WI38 (cell line): ENCODE measurements around the gene SLC4A4.
"Not testable (repeated sequence)": the region's sequence is repeated elsewhere in the genome, so short reads cannot be mapped to it uniquely, and the experiment has no call there.

Experiments used
- H3K4me3 ChIP-seq: 2 replicates; pipeline ENCODE4 v1.5.1; 2011; ENCODE audit warnings: low read depth, mild to moderate bottlenecking, control low read depth, low read length
- TF ChIP-seq, protein P1 (sequence below): IDR thresholded peaks from 2 replicates; pipeline ENCODE4 v1.5.1; 2012; ENCODE audit warnings: low read depth, mild to moderate bottlenecking, control low read depth, low read length

The SLC4A4 gene

DNA sequence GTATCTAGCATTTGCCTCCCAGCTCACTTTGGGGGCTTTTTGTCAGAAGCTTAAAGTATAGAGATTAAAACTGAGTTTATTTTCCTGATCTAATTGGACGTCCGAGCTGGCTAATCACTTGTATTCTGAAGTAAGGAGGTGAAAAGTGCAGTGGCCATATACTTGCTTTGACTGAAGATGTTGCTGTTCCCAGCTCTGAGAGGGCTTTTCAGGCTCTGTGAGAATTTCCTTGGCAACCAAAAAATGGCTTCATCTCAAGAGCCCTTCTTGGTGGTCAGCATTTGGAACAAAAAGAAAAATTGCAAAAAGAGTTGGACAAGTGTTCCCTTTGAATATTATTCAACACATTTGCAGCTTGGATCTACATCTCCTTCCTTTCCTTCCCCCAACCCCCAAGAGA, 67.0 kb downstream of the SLC4A4 start:
- TF ChIP-seq, protein P1, sequence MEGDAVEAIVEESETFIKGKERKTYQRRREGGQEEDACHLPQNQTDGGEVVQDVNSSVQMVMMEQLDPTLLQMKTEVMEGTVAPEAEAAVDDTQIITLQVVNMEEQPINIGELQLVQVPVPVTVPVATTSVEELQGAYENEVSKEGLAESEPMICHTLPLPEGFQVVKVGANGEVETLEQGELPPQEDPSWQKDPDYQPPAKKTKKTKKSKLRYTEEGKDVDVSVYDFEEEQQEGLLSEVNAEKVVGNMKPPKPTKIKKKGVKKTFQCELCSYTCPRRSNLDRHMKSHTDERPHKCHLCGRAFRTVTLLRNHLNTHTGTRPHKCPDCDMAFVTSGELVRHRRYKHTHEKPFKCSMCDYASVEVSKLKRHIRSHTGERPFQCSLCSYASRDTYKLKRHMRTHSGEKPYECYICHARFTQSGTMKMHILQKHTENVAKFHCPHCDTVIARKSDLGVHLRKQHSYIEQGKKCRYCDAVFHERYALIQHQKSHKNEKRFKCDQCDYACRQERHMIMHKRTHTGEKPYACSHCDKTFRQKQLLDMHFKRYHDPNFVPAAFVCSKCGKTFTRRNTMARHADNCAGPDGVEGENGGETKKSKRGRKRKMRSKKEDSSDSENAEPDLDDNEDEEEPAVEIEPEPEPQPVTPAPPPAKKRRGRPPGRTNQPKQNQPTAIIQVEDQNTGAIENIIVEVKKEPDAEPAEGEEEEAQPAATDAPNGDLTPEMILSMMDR: no peak
- no peak overlapping the region for H3K4me3 ChIP-seq

DNA sequence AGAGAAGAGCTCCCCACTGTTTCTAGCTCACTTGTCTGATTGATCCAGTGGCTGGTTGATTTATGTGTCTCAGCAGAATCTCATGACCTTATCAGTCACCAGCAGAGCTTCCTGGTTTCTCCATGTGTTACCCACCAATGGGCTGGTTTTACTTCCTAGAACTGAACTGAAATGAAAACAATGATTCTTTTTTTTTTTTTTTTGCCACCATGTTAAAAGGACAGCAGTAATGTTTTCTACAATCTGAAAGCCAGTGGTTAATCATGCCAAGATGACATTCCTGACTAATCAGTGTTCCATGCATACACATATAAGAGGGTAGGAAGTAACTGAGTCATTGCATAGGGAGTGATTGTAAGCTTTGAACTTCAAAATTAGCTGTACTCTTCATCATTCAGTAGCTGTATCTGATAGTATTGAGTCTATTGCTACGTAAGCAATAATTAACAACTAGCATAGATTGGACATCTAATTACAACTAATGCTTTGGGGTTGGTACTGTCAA, 67.7 kb downstream of the SLC4A4 start:
- TF ChIP-seq, protein P1: no peak

DNA sequence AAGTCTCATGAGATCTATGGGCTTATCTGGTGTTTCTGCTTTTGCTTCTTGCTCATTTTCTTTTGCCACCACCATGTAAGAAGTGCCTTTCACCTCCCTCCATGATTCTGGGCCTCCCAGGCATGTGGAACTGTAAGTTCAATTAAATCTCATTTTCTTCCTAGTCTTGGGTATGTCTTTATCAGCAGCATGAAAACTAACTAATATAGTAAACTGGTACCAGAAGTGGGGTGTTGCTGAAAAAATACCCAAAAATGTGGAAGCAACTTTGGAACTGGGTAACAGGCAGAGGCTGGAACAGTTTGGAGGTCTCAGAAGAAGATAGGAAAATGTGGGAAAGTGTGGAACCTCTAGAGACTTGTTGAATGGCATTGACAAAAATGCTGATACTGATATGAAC, 70.1 kb downstream of the SLC4A4 start:
- not testable (repeated sequence) for H3K4me3 ChIP-seq

More for the DNA sequence above, 67.7 kb downstream of the SLC4A4 start:
- no peak overlapping the region for H3K4me3 ChIP-seq

DNA sequence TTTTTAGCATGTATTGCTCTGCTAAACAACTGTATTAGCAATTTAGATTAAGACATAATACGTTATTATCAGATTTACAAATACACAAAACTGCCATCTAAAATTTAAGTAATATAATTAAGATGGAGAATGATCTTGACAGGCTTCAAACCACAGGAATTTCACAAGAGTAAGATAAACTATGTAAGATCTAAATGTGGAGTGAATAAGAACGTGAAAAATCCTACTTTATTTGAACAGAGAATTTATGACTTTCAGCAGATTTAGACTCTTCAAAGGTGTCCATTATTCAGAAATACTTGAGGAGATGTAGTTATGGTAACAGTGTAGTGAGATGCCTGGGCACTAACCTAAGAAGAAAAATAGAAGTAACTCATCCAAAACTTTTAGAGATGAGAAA, 73.2 kb downstream of the SLC4A4 start:
- TF ChIP-seq, protein P1: no peak
- no peak overlapping the region for H3K4me3 ChIP-seq

DNA sequence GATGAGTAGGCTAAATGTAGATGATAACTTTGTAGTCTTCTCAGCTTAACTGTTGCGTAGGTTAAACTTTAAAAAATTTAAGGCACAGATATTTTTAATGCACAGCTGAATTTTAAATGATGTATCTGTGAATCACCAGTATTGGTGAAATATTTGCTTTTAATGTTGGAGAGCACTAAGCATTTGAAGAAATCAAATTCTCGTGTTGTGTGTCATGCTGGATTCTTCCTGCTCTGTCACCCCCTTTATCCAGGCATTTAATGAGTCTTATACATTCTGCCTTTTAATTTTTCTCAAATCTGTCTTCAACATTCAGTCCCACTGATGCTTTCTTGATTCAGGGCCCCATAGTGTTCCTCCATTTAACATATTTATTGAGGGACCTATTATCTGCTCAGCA, 76.7 kb downstream of the SLC4A4 start:
- TF ChIP-seq, protein P1: no peak
- H3K4me3 ChIP-seq: no peak overlapping the region

DNA sequence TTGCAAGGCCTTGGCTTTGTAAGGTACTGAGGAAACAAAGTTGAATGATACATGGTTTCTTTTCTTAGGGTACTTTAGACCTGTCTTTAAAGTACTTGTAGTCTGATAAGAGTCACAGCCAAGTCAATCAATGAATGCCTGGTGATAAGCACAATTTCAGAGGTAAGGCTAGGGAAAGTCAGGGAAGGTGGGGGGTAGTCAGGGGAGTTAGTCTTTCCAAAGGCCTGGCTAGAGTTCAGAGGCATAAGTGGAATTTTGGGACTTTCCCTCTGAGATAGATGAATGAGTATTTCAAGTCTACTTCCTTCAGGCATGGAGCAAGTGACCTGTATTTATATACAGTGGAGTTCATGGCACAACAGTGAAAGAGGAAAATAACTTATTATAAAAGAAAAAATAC, 78.3 kb downstream of the SLC4A4 start:
- H3K4me3 ChIP-seq: no peak overlapping the region
- TF ChIP-seq, protein P1: no peak

DNA sequence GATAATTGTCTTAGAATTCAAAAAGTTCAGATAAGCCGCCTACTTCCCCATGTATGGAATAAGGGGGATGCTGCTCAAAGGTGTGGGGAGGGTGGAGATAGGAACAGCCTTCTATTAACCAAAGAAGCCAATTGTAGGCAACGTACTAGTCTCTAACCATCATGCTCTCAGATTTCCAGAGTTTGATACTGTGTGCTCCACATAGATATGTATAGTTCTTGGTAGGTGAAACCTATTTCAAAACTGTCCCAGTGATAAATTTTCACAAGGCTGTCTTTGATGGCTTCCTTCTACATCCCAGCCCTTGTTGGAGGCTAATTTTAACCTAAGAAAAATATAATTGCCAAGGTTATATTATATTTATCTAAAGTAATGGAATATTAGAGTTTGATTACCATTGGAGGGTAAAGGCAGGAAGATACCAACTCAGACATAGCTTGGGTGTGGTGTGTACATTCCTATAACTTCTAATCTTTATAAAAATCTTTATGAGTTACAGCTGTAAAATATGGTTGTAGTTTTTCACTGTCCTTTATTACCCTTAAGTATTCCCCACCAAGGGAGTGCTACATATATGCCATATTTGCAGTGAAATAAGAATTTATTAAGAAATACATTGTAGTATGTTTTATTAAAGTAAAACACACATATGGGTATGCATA, 87.7 kb downstream of the SLC4A4 start:
- no peak overlapping the region for H3K4me3 ChIP-seq
- TF ChIP-seq, protein P1: no peak

DNA sequence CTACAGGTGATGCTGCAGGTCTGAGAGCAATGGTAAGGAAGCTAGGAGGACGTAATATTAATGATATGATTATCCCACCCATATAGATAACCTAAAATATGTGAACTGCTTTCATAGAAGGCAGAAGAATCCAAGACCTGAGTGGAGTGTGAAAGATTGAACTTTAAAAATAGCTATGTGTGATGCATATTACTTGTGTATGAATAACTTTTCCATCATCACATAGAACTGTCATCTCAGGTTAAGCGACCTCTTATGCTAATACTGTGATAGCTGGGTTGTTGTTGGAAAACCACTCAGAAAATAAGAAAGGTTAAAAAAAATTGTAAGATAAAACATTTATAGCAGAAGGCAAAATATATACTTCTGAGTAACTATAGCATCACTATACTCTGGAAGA, 90.3 kb downstream of the SLC4A4 start:
- TF ChIP-seq, protein P1: no peak
- H3K4me3 ChIP-seq: no peak overlapping the region
